Testis (tissue), 2 donors: ENCODE data around the gene TLE1.

ENCODE experiments used
- POLR2A ChIP-seq: fragments of 450-650 bp; IDR thresholded peaks from one replicate; pipeline ENCODE4 v1.6.1; 2017; ENCODE audit warnings: antibody characterized with exemption, mild to moderate bottlenecking, moderate library complexity
- TF ChIP-seq, protein P1 (sequence below), 3 experiments: fragments of 450-650 bp in 2 of 3; fragments of 200-600 bp in 1 of 3; sonication (generic) in 1 of 3; IDR thresholded peaks; one replicate each; pipeline ENCODE4 v1.5.1; 2016 to 2019; ENCODE audit warnings: antibody characterized with exemption in 3 of 3, mild to moderate bottlenecking in 2 of 3, moderate library complexity in 1 of 3

GRCh38 chr9:81613002-81613812 lies 76.1 kb downstream of the TLE1 start:
- TF ChIP-seq POLR2A: no peak
- TF ChIP-seq, protein P1, sequence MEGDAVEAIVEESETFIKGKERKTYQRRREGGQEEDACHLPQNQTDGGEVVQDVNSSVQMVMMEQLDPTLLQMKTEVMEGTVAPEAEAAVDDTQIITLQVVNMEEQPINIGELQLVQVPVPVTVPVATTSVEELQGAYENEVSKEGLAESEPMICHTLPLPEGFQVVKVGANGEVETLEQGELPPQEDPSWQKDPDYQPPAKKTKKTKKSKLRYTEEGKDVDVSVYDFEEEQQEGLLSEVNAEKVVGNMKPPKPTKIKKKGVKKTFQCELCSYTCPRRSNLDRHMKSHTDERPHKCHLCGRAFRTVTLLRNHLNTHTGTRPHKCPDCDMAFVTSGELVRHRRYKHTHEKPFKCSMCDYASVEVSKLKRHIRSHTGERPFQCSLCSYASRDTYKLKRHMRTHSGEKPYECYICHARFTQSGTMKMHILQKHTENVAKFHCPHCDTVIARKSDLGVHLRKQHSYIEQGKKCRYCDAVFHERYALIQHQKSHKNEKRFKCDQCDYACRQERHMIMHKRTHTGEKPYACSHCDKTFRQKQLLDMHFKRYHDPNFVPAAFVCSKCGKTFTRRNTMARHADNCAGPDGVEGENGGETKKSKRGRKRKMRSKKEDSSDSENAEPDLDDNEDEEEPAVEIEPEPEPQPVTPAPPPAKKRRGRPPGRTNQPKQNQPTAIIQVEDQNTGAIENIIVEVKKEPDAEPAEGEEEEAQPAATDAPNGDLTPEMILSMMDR (IDR thresholded peaks at IDR 0.05): no peak
